ENCODE measurements around the gene PSME1.

Gene PSME1

DNA sequence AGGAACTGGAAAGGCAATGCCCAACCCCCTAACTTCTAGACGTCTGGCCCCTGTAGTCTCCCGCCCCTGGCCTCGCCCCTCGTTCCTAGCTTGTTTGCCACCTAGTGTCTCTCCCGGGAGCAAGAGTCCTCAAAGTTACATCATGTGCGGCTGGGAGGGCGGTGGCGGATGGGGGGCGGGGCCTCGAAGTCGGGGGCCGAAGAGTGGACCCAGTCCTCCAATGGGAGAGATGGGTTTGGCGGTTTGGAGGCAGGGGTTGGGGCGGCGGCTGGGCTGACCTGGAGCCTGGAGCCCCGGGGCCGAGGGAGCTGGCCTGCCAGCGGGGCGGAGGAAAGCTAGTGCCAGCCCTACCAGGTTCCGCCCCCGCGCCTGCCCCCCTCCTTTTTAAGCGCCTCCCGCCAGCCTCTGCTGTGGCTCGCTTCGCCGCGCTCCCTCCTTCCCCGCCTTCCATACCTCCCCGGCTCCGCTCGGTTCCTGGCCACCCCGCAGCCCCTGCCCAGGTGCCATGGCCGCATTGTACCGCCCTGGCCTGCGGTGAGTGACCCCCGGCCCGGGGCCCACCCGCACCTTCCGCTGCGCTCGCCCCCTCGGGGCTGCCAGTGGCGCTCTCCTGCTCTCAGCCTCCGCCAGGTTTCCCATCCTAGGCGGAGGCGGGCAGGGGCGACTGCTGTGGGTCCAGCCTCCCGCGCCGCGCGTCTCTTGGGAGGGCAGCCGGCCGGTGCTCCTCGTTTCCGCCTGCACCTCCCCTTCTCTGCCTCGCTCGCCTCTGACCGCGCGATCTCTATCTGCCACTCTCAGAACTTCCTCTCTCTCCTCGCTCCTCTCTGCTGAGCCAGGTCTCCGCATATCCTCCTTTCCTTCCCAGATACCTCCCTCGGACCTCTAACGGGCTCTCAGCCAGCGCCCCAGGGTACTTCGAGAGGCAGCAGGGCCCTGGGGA, 41.8 kb upstream of the PSME1 start, which contains the start of gene PCK2:
TSS of gene PCK2 (plus strand) at position 411 of the 940 bp plus-strand sequence. CDS start at position 506, 95 bp downstream.
- ATAC-seq (ENCODE audit: insufficient read depth, low read depth), result peak; percentile 82
- Histone ChIP-seq H2AFZ (ENCODE audit: low read depth, low read length) (peak within 1 kb of the TSS; percentile 85), H3K4me3 (ENCODE audit: low read depth in 1 of 2, low read length in 2 of 2) (peak within 1 kb of the TSS; percentile 67 to 75), H3K4me1 (ENCODE audit: insufficient read depth, low read length) (peaks cover 30% of the 10 kb centered on the region), H3K4me2 (ENCODE audit: insufficient read depth, low read length) (peak within 1 kb of the TSS; percentile 77), H3K36me3 (ENCODE audit: insufficient read depth, low read length) (peaks cover 21% of the 10 kb centered on the region), H3K79me2 (ENCODE audit: insufficient read depth, low read length) (peaks cover 22% of the 10 kb centered on the region), H4K20me1 (ENCODE audit: insufficient read depth, low read length) (no peaks in the 10 kb centered on the region), H3K9ac (ENCODE audit: low read depth, low read length) (peak within 1 kb of the TSS; percentile 95), H3K27ac (ENCODE audit: low read length) (peak within 1 kb of the TSS; percentile 94), H3K9me3 (ENCODE audit: insufficient read depth, low read length, severe bottlenecking) (no peaks in the 10 kb centered on the region), H3K27me3 (ENCODE audit: insufficient read depth, low read length, poor library complexity) (no peaks in the 10 kb centered on the region)
- DNase-seq, result peak; percentile 94
- no peak for TF ChIP-seq EZH2 (IDR thresholded peaks at IDR 0.05; ENCODE audit: borderline replicate concordance, low read depth, low read length, severe bottlenecking)
- TF ChIP-seq, protein P1, sequence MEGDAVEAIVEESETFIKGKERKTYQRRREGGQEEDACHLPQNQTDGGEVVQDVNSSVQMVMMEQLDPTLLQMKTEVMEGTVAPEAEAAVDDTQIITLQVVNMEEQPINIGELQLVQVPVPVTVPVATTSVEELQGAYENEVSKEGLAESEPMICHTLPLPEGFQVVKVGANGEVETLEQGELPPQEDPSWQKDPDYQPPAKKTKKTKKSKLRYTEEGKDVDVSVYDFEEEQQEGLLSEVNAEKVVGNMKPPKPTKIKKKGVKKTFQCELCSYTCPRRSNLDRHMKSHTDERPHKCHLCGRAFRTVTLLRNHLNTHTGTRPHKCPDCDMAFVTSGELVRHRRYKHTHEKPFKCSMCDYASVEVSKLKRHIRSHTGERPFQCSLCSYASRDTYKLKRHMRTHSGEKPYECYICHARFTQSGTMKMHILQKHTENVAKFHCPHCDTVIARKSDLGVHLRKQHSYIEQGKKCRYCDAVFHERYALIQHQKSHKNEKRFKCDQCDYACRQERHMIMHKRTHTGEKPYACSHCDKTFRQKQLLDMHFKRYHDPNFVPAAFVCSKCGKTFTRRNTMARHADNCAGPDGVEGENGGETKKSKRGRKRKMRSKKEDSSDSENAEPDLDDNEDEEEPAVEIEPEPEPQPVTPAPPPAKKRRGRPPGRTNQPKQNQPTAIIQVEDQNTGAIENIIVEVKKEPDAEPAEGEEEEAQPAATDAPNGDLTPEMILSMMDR (IDR thresholded peaks at IDR 0.05; ENCODE audit: borderline replicate concordance, extremely low read depth, low read length, poor library complexity, severe bottlenecking), result no peak

DNA sequence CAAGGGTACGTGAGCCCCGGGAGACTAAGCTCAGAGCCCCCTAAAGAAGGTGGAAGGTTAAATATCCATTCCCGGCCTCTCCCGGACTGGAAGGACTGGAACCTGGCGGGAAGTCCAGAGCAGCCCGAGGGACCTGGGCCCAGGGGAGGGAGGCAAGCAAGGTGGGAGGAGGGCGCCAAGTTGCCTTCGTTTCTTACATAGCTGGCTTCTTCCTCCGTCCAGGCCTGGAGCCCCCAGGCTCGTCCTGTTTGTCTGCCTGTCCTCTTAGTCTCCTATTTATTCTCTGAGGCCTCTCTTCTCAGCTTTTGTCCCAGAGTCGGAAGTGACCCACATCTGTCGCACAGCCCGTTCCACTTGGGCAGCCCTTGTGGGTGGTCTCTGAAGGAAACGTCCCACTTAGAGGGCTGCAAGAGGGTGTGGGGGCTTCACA, 41.1 kb upstream of the PSME1 start:
- peak overlapping the region; percentile 85 for H2AFZ ChIP-seq (ENCODE audit: low read depth, low read length)

DNA sequence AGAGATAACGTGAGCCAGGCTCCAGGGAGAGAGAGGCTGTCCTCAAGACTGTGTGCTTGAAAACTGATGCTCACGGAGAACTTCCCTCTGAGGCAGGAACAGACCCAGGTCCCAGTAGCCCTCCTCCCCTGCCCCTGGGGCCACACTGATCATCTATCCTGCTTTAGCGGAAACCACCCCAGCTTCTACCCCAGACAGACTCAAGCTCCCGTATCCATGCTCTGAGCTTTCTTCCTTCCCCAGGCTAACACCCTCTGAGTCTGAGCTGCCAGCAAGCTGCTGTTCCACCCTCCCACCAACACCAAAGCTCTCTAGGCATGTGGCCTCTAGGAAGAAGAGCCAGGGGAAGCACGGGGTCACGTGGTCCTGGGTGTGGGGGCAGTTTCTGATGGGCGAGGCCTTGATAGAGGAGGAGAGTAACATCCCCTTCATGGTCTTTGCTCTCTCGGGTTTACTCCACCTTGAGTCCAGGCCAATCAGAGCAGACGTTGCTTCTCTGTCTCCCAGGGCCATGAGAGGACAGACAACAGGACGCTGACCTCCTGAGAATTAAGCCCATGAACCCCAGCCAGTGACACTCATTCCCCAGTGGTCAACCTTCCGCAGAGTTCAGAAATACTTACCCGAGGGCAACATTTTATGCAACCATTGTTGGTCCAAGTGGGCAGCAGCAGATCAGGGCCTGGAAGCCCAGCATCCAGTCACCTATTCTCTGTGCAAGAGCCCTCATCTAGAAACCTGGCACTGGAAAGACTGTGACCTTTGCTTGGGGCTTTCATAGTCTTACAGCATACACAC, 40.5 kb upstream of the PSME1 start:
- Histone ChIP-seq H3K4me1 (ENCODE audit: insufficient read depth, low read length) (peaks cover 28% of the 10 kb centered on the region), H3K4me3 (ENCODE audit: low read depth in 1 of 2, low read length in 2 of 2) (peak overlapping the region; percentile 67 to 75), H2AFZ (ENCODE audit: low read depth, low read length) (peak overlapping the region; percentile 85), H3K79me2 (ENCODE audit: insufficient read depth, low read length) (peaks cover 22% of the 10 kb centered on the region), H3K27ac (ENCODE audit: low read length) (peak overlapping the region; percentile 94), H3K27me3 (ENCODE audit: insufficient read depth, low read length, poor library complexity) (no peaks in the 10 kb centered on the region), H3K4me2 (ENCODE audit: insufficient read depth, low read length) (peak overlapping the region; percentile 77), H3K9me3 (ENCODE audit: insufficient read depth, low read length, severe bottlenecking) (no peaks in the 10 kb centered on the region), H4K20me1 (ENCODE audit: insufficient read depth, low read length) (no peaks in the 10 kb centered on the region), H3K9ac (ENCODE audit: low read depth, low read length) (peak overlapping the region; percentile 95), H3K36me3 (ENCODE audit: insufficient read depth, low read length) (peaks cover 32% of the 10 kb centered on the region)
- TF ChIP-seq, protein P1 (IDR thresholded peaks at IDR 0.05; ENCODE audit: borderline replicate concordance, extremely low read depth, low read length, poor library complexity, severe bottlenecking), result no peak
- no peak for TF ChIP-seq EZH2 (IDR thresholded peaks at IDR 0.05; ENCODE audit: borderline replicate concordance, low read depth, low read length, severe bottlenecking)
- peak; percentile 63 for DNase-seq
- ATAC-seq (ENCODE audit: insufficient read depth, low read depth), result peak; percentile 10

More for the DNA sequence above, 41.1 kb upstream of the PSME1 start:
- TF ChIP-seq, protein P1 (IDR thresholded peaks at IDR 0.05; ENCODE audit: borderline replicate concordance, extremely low read depth, low read length, poor library complexity, severe bottlenecking), result no peak
- TF ChIP-seq EZH2 (IDR thresholded peaks at IDR 0.05; ENCODE audit: borderline replicate concordance, low read depth, low read length, severe bottlenecking), result no peak
- peak overlapping the region; percentile 95 for H3K9ac ChIP-seq (ENCODE audit: low read depth, low read length)
- peak; percentile 3 for ATAC-seq (ENCODE audit: insufficient read depth, low read depth)
- peak overlapping the region; percentile 77 for H3K4me2 ChIP-seq (ENCODE audit: insufficient read depth, low read length)
- no peaks in the 10 kb centered on the region for H3K27me3 ChIP-seq (ENCODE audit: insufficient read depth, low read length, poor library complexity)
- H3K4me3 ChIP-seq (ENCODE audit: low read depth in 1 of 2, low read length in 2 of 2), result peak overlapping the region; percentile 67 to 75
- H4K20me1 ChIP-seq (ENCODE audit: insufficient read depth, low read length), result no peaks in the 10 kb centered on the region
- peak overlapping the region; percentile 94 for H3K27ac ChIP-seq (ENCODE audit: low read length)
- peaks cover 30% of the 10 kb centered on the region for H3K4me1 ChIP-seq (ENCODE audit: insufficient read depth, low read length)
- no peak for DNase-seq
- H3K36me3 ChIP-seq (ENCODE audit: insufficient read depth, low read length), result peaks cover 28% of the 10 kb centered on the region
- H3K79me2 ChIP-seq (ENCODE audit: insufficient read depth, low read length), result peaks cover 22% of the 10 kb centered on the region
- H3K9me3 ChIP-seq (ENCODE audit: insufficient read depth, low read length, severe bottlenecking), result no peaks in the 10 kb centered on the region
